ENCODE measurements around the gene OTUB2. TPM values are rescaled to one million over a fixed set of nuclear protein-coding genes. Genes with fewer than 3 reads are reported as not detected.

The OTUB2 gene
- total RNA-seq, 1 donor, result 2.8 TPM

GRCh38 chr14:94047581-94047980, 21.4 kb downstream of the OTUB2 start:
- no peak for DNase-seq (ENCODE audit: low read depth)
- no peak overlapping the region for H3K4me3 ChIP-seq (ENCODE audit: low read depth, low read length)
- TF ChIP-seq CTCF (IDR thresholded peaks at IDR 0.05; ENCODE audit: insufficient read depth, low read length), result no peak

- TF ChIP-seq CTCF (IDR thresholded peaks at IDR 0.05; ENCODE audit: insufficient read depth, low read length), result no peak
- DNase-seq (ENCODE audit: low read depth), result no peak
- no peak overlapping the region for H3K4me3 ChIP-seq (ENCODE audit: low read depth, low read length)
Measured at GRCh38 chr14:94048691-94049624, 22.8 kb downstream of the OTUB2 start.

GRCh38 chr14:94049625-94050023, 23.5 kb downstream of the OTUB2 start:
- no peak overlapping the region for H3K4me3 ChIP-seq (ENCODE audit: low read depth, low read length)
- TF ChIP-seq CTCF (IDR thresholded peaks at IDR 0.05; ENCODE audit: insufficient read depth, low read length), result no peak
- DNase-seq (ENCODE audit: low read depth), result no peak

- H3K4me3 ChIP-seq (ENCODE audit: low read depth, low read length), result no peak overlapping the region
- TF ChIP-seq CTCF (IDR thresholded peaks at IDR 0.05; ENCODE audit: insufficient read depth, low read length), result no peak
- DNase-seq (ENCODE audit: low read depth), result no peak
Measured at GRCh38 chr14:94050231-94050880, 24.2 kb downstream of the OTUB2 start.

GRCh38 chr14:94051115-94051514, 25.0 kb downstream of the OTUB2 start:
- no peak overlapping the region for H3K4me3 ChIP-seq (ENCODE audit: low read depth, low read length)
- DNase-seq (ENCODE audit: low read depth), result peak; percentile 67
- TF ChIP-seq CTCF (IDR thresholded peaks at IDR 0.05; ENCODE audit: insufficient read depth, low read length), result peak; percentile 61

GRCh38 chr14:94051779-94052178, 25.6 kb downstream of the OTUB2 start:
- no peak for DNase-seq (ENCODE audit: low read depth)
- TF ChIP-seq CTCF (IDR thresholded peaks at IDR 0.05; ENCODE audit: insufficient read depth, low read length), result no peak
- no peak overlapping the region for H3K4me3 ChIP-seq (ENCODE audit: low read depth, low read length)

Measured in fibroblast of the aortic adventitia (primary cell).